Measurements from ENCODE around the gene SOX21. TPM values are rescaled to one million over a fixed set of nuclear protein-coding genes. Genes with fewer than 3 reads are reported as not detected.

The SOX21 gene
- total RNA-seq, 1 donor, result 0.09 TPM

DNA sequence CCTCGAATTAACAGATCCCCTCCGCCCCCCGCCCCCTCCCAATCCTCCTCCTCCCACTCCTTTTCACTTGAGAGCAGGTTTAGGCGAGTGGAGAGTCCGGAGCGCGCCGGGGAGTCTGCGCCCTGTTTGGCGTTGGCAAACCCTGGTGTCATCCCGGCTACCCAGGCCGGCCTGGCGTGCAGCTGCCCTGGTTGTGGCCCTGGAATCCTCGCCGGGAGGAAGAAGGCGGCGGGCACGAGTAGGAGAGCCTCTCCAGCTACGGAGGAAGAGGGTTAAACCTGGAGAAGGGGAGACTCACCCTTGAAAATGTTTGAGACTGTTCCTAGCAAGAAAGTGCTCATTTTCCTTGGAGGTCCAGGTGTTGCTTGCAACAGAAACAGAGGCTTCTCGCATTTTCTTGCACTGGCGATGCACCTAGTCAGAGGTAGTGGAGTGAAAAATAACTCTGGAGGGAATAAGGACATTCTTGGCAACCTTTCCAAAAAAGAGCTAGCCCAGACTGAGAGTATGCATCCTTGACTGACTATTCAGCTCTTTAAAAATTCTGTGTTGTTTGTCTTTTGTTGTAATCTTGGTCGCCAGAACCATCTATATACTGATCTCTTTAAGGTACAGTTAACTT, 1.3 kb upstream of the SOX21 start:
- TF ChIP-seq, protein P1, sequence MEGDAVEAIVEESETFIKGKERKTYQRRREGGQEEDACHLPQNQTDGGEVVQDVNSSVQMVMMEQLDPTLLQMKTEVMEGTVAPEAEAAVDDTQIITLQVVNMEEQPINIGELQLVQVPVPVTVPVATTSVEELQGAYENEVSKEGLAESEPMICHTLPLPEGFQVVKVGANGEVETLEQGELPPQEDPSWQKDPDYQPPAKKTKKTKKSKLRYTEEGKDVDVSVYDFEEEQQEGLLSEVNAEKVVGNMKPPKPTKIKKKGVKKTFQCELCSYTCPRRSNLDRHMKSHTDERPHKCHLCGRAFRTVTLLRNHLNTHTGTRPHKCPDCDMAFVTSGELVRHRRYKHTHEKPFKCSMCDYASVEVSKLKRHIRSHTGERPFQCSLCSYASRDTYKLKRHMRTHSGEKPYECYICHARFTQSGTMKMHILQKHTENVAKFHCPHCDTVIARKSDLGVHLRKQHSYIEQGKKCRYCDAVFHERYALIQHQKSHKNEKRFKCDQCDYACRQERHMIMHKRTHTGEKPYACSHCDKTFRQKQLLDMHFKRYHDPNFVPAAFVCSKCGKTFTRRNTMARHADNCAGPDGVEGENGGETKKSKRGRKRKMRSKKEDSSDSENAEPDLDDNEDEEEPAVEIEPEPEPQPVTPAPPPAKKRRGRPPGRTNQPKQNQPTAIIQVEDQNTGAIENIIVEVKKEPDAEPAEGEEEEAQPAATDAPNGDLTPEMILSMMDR (IDR thresholded peaks at IDR 0.05; ENCODE audit: insufficient read depth, low read length), result no peak
- DNase-seq (ENCODE audit: low read depth), result no peak
- H3K4me3 ChIP-seq (ENCODE audit: low read depth, low read length), result no peak overlapping the region

DNA sequence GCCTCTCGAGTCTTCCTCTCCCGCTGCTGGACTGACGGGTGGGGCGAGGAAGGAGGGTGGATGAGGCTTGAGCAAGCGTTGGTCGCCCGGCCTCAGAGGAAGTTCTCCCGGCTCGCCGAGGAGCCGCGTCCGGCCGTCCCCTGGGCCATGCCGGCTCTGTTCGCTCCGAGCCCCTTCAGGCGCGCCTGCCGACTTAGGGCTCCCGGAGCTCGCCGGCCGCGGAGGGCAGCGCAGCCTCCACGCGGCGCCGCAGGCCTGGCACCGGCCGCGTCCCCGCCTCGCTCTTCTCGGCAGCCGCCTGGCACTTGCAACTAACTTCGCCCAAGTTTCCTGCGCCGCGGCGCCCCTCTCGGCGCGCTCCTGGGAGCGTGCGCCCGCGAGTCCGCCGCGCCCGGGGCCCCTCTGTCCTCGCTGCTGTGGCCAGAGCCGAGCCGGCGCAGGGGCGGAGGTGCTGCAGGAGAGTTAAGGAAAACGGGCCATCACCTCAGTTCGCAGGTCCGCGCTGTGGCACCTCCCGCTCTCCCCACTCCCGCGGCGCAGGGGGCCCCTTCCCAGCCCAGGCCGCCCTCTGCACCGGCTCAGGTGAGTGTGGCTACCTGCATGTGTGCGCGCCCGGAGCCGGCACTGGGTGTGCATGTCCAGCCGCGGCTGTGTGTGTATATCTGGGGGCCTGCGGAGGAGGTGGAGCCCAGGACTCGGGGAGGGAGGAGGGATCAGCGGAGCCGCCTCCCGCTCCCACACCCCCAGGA, 641 bp upstream of the SOX21 start:
- TF ChIP-seq, protein P1 (IDR thresholded peaks at IDR 0.05; ENCODE audit: insufficient read depth, low read length), result no peak
- peak; percentile 35 for DNase-seq (ENCODE audit: low read depth)
- H3K4me3 ChIP-seq (ENCODE audit: low read depth, low read length), result peak overlapping the region; percentile 22

DNA sequence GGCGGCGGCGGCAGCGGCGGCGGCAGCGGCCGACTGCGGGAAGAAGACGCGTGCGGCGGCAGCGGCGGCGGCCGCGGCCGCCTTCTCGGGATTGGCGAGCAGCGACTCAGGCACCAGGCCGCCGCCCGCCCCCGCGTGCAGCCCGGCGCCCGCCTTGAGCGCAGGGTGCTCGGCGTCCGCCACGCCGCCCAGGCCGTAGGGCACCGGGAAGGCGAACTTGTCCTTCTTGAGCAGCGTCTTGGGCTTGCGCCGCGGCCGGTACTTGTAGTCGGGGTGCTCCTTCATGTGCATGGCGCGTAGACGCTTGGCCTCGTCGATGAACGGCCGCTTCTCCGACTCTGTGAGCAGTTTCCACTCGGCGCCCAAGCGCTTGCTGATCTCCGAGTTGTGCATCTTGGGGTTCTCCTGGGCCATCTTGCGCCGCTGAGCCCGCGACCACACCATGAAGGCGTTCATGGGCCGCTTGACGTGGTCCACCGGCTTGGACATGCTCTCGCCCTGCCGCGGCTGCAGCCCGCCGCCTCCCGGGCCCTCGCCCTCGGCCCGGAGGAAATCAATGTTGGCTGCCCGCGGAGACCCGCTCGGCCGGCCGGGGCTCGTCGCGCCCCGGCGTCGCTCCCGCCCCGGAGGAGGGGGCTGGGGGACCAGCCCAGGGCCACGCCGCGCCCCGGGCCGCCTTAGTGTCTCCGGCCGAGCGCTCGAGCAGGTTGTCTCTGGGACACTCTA, 621 bp downstream of the SOX21 start:
- peak overlapping the region; percentile 17 for H3K4me3 ChIP-seq (ENCODE audit: low read depth, low read length)
- DNase-seq (ENCODE audit: low read depth), result no peak
- TF ChIP-seq, protein P1 (IDR thresholded peaks at IDR 0.05; ENCODE audit: insufficient read depth, low read length), result no peak

DNA sequence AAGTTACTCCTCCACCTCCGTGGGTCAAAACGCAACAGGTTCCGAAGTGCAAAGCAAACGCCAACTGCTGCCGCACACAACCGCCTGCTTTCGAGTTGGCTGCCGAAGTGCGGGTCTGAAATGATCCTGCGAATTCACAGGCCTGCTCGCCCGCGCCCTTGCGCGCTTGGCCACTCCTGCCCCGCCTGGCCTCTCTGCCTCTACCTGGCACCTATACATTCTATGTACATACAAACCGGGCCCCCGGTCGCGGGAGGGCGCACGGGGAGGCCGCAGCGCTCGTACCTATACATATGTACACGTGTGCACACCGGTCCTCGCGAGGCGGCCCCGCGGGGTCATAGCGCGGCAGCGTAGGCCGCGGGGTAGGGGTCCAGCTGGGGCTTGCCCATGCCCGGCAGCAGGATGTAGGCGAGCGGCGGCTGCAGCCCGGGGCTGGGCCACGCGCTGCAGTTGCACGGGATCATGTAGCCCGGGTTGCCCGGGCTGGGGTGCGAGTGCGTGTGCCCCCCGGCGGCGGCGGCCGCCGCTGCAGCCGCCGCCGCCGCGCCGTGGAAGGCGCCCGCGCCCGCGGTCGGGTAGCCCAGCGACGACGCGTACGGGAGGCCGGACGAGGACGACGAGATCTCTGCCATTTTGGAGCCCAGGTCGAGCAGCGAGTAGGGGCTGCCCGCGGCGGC, 1.3 kb downstream of the SOX21 start:
- no peak overlapping the region for H3K4me3 ChIP-seq (ENCODE audit: low read depth, low read length)
- DNase-seq (ENCODE audit: low read depth), result no peak
- TF ChIP-seq, protein P1 (IDR thresholded peaks at IDR 0.05; ENCODE audit: insufficient read depth, low read length), result no peak

DNA sequence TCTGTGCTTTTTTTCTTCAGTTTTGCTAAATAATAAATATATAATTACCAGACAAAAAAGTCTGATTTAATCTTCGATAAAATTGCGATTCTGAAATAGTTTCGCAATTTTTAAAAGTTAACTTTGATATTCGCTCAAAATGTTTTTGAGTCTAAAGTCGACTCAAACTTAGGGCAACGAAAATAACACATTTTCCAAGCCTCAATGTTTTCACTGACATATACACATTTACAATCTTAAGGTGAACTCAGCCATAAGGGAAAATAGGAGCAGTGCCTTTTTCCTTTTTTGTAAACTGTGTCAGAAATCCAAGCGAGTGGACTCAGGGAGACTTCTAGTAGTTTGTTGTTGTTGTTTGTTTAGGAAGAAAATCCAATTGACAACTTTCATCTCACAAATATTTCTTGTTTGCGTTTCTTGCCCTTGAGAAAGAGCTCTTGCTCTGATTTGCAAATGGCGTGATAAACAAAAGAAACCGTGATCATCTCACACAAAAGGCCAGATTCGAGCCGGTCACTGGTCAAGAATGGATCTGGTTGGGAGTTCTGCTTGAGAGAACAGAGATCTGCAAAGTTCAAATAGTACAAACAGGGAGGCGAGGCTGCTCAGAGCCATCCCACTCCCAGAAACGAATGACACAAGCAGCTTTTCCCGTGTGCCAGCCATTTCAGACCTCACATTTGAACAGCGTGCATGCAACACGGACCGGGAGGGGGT, 2.1 kb downstream of the SOX21 start:
- TF ChIP-seq, protein P1 (IDR thresholded peaks at IDR 0.05; ENCODE audit: insufficient read depth, low read length), result no peak
- H3K4me3 ChIP-seq (ENCODE audit: low read depth, low read length), result no peak overlapping the region
- DNase-seq (ENCODE audit: low read depth), result no peak

Measured in fibroblast of the aortic adventitia (primary cell).